Liver (tissue), 9 donors: ENCODE measurements around the gene FAM13A. TPM values are rescaled to one million over a fixed set of nuclear protein-coding genes. Genes with fewer than 3 reads are reported as not detected.

Experiments used
- DNase-seq: peaks from one replicate; pipeline ENCODE4 v3.0.0-alpha.2; 2017; ENCODE audit warnings: low spot score
- H3K27ac ChIP-seq, 2 donors: one replicate each; pipeline ENCODE4 v1.7.0; 2013; ENCODE audit warnings: inconsistent platforms in 2 of 2, low read length in 2 of 2, control low read depth in 1 of 2, low read depth in 1 of 2, mild to moderate bottlenecking in 1 of 2
- H3K27me3 ChIP-seq, 4 donors: one replicate each; pipeline versions ENCODE4 v1.6.1 to v1.7.0; 2013; ENCODE audit warnings: low read length in 3 of 4, inconsistent platforms in 1 of 4, mild to moderate bottlenecking in 1 of 4, moderate library complexity in 1 of 4; ENCODE audit not compliant: control insufficient read depth in 4 of 4, insufficient read depth in 4 of 4
- H3K36me3 ChIP-seq, 4 donors: one replicate each; pipeline versions ENCODE4 v1.6.1 to v1.7.0; 2013; ENCODE audit warnings: low read length in 3 of 4, mild to moderate bottlenecking in 3 of 4, low read depth in 1 of 4, moderate library complexity in 1 of 4; ENCODE audit not compliant: control insufficient read depth in 4 of 4, insufficient read depth in 3 of 4
- H3K4me1 ChIP-seq, 4 donors: one replicate each; pipeline versions ENCODE4 v1.6.1 to v1.7.0; 2013; ENCODE audit warnings: low read length in 3 of 4, mild to moderate bottlenecking in 3 of 4, moderate library complexity in 1 of 4; ENCODE audit not compliant: control insufficient read depth in 4 of 4, insufficient read depth in 4 of 4
- H3K4me3 ChIP-seq, 3 donors: one replicate each; pipeline versions ENCODE4 v1.6.1 to v1.7.0; 2013; ENCODE audit warnings: low read length in 3 of 3, control low read depth in 1 of 3, low read depth in 1 of 3, mild to moderate bottlenecking in 1 of 3
- H3K9ac ChIP-seq, 2 donors: one replicate each; pipeline ENCODE4 v1.7.0; 2013; ENCODE audit warnings: low read length in 2 of 2, mild to moderate bottlenecking in 2 of 2, moderate library complexity in 2 of 2, control low read depth in 1 of 2, low read depth in 1 of 2
- H3K9me3 ChIP-seq, 4 donors: one replicate each; pipeline versions ENCODE4 v1.6.1 to v1.7.0; 2013; ENCODE audit warnings: low read length in 3 of 4; ENCODE audit not compliant: control insufficient read depth in 4 of 4
- ATF3 ChIP-seq: IDR thresholded peaks from 2 replicates; pipeline ENCODE4 v1.6.1; 2016; ENCODE audit warnings: antibody characterized with exemption
- EGR1 ChIP-seq, 2 donors: IDR thresholded peaks; 2 replicates each; pipeline ENCODE4 v1.6.1; 2016 to 2018; ENCODE audit warnings: antibody characterized with exemption in 2 of 2, low read depth in 2 of 2
- FOXA1 ChIP-seq: IDR thresholded peaks from 2 replicates; pipeline ENCODE4 v1.6.1; 2016; ENCODE audit warnings: antibody characterized with exemption
- GABPA ChIP-seq, 2 donors: IDR thresholded peaks in 1 of 2; conservative IDR thresholded peaks in 1 of 2; 2 replicates each; pipeline ENCODE4 v1.6.1; 2016; ENCODE audit warnings: antibody characterized with exemption in 2 of 2, mild to moderate bottlenecking in 1 of 2, moderate library complexity in 1 of 2
- HNF4A ChIP-seq, 2 donors: conservative IDR thresholded peaks; 2 replicates each; pipeline ENCODE4 v1.6.1; 2016; ENCODE audit warnings: antibody characterized with exemption in 2 of 2, mild to moderate bottlenecking in 2 of 2
- HNF4G ChIP-seq: IDR thresholded peaks from 2 replicates; pipeline ENCODE4 v1.6.1; 2016; ENCODE audit warnings: antibody characterized with exemption
- JUND ChIP-seq, 2 donors: IDR thresholded peaks; 2 replicates each; pipeline ENCODE4 v1.6.1; 2016; ENCODE audit warnings: antibody characterized with exemption in 2 of 2
- MAX ChIP-seq: IDR thresholded peaks from 2 replicates; pipeline ENCODE4 v1.6.1; 2016; ENCODE audit warnings: antibody characterized with exemption
- NR2F2 ChIP-seq: IDR thresholded peaks from 2 replicates; pipeline ENCODE4 v1.6.1; 2016; ENCODE audit warnings: antibody characterized with exemption
- RAD21 ChIP-seq, 2 donors: IDR thresholded peaks; 2 replicates each; pipeline ENCODE4 v1.6.1; 2016; ENCODE audit warnings: antibody characterized with exemption in 2 of 2, mild to moderate bottlenecking in 2 of 2
- REST ChIP-seq: IDR thresholded peaks from 2 replicates; pipeline ENCODE4 v1.6.1; 2016; ENCODE audit warnings: antibody characterized with exemption, mild to moderate bottlenecking
- RXRA ChIP-seq, 2 donors: IDR thresholded peaks; 2 replicates each; pipeline ENCODE4 v1.6.1; 2017 to 2018; ENCODE audit warnings: antibody characterized with exemption in 2 of 2, mild to moderate bottlenecking in 1 of 2
- SP1 ChIP-seq: IDR thresholded peaks from 2 replicates; pipeline ENCODE4 v1.6.1; 2018; ENCODE audit warnings: antibody characterized with exemption, mild to moderate bottlenecking
- TAF1 ChIP-seq: conservative IDR thresholded peaks from 2 replicates; pipeline ENCODE4 v1.6.1; 2016; ENCODE audit warnings: antibody characterized with exemption, mild to moderate bottlenecking
- YY1 ChIP-seq: IDR thresholded peaks from 2 replicates; pipeline ENCODE4 v1.6.1; 2016; ENCODE audit warnings: antibody characterized with exemption, mild to moderate bottlenecking
- ZBTB33 ChIP-seq: IDR thresholded peaks from 2 replicates; pipeline ENCODE4 v1.6.1; 2016; ENCODE audit warnings: antibody characterized with exemption
- WGBS: extraction: QIAGEN DNeasy Blood & Tissue Kit; methylation state at CpG from one replicate; pipeline ENCODE4 v1.1.7; 2013; 5-methylcytosine and 5-hydroxymethylcytosine counted together
- polyA plus RNA-seq, 2 donors: library from polyadenylated mRNA; stranded (reverse) in 1 of 2; unstranded in 1 of 2; fragments of 200-250 nt in 1 of 2; fragments of >200 nt in 1 of 2; fragmentation: Nextera tagmentation in 1 of 2; extraction: Ambion mirVana in 1 of 2; gene quantifications; one replicate each; pipeline versions ENCODE4 v1.2.1 to v1.2.3, GENCODE V29; 2013 to 2015
- total RNA-seq, 2 donors: library from RNA; depleted of rRNA; stranded (reverse); fragments of >200 nt; gene quantifications; one replicate each; pipeline ENCODE4 v1.2.3, GENCODE V29; 2014
- donor health status: healthy.
- donor health status: healthy.
- donor health status: healthy.
- donor health status: healthy.
- donor health status: healthy.

The FAM13A gene
- total and polyA plus RNA-seq, 4 donors, result 14.9 to 52.9 (median 27.6) TPM

- peaks cover 0 to 4% (median under 1%) of the 10 kb centered on the region in 4 donors for H3K4me1 ChIP-seq
- no peaks in the 10 kb centered on the region for H3K9me3 ChIP-seq
- 95% methylated on average over 1 of the region's 1 CpG for WGBS
- no peaks in the 10 kb centered on the region for H3K36me3 ChIP-seq
- H3K9ac ChIP-seq, result no peak overlapping the region
- no peak for DNase-seq
- H3K4me3 ChIP-seq, result no peak overlapping the region
- H3K27me3 ChIP-seq, result no peaks in the 10 kb centered on the region
- H3K27ac ChIP-seq, result no peak overlapping the region
- TF ChIP-seq FOXA1 (no peak), MAX (no peak), GABPA (IDR thresholded peaks at IDR 0.05 in 1 of 2, conservative IDR thresholded peaks at IDR 0.05 in 1 of 2) (no peak), ZBTB33 (no peak), TAF1 (no peak), HNF4A (conservative IDR thresholded peaks at IDR 0.05) (no peak), EGR1 (IDR thresholded peaks at IDR 0.05; ENCODE audit: low read depth in 2 of 2) (no peak), REST (no peak), NR2F2 (no peak), YY1 (no peak), RAD21 (IDR thresholded peaks at IDR 0.05) (no peak), ATF3 (no peak), RXRA (IDR thresholded peaks at IDR 0.05) (no peak), JUND (IDR thresholded peaks at IDR 0.05) (no peak), SP1 (no peak)
Measured at GRCh38 chr4:88796545-88796944, 260.4 kb downstream of the FAM13A start.

- Histone ChIP-seq H3K9me3 (no peaks in the 10 kb centered on the region), H3K4me3 (no peak overlapping the region), H3K9ac (no peak overlapping the region), H3K27ac (no peak overlapping the region), H3K4me1 (peaks cover 0 to 1% (median 0%) of the 10 kb centered on the region in 4 donors), H3K27me3 (no peaks in the 10 kb centered on the region), H3K36me3 (no peaks in the 10 kb centered on the region)
- TF ChIP-seq HNF4G (no peak), JUND (IDR thresholded peaks at IDR 0.05) (no peak), GABPA (IDR thresholded peaks at IDR 0.05 in 1 of 2, conservative IDR thresholded peaks at IDR 0.05 in 1 of 2) (no peak), RAD21 (IDR thresholded peaks at IDR 0.05) (no peak)
- no peak for DNase-seq
Measured at GRCh38 chr4:88794952-88795351, 262.0 kb downstream of the FAM13A start.
